ENCODE results near the gene EPHA4.

Gene EPHA4

GRCh38 chr2:221439761-221440479, 132.2 kb downstream of the EPHA4 start:
- Histone ChIP-seq H3K4me3 (IDR thresholded peaks at IDR 0.05; ENCODE audit: insufficient read depth, low read depth, low read length) (no peak overlapping the region), H3K27ac (no peak overlapping the region)

GRCh38 chr2:221437056-221437455, 135.0 kb downstream of the EPHA4 start:
- Histone ChIP-seq H2AFZ (ENCODE audit: low read depth) (no peak overlapping the region), H3K36me3 (ENCODE audit: insufficient read depth) (no peaks in the 10 kb centered on the region), H3K4me2 (no peak overlapping the region), H3K4me3 (IDR thresholded peaks at IDR 0.05; ENCODE audit: insufficient read depth, low read depth, low read length) (no peak overlapping the region), H4K20me1 (ENCODE audit: insufficient read depth) (no peaks in the 10 kb centered on the region), H3K27ac (no peak overlapping the region), H3K27me3 (ENCODE audit: insufficient read depth, low read depth) (no peaks in the 10 kb centered on the region), H3K9ac (no peak overlapping the region), H3K79me2 (ENCODE audit: insufficient read depth, low read depth) (no peaks in the 10 kb centered on the region), H3K4me1 (ENCODE audit: low read depth, poor library complexity, severe bottlenecking) (no peaks in the 10 kb centered on the region)
- no peak for TF ChIP-seq CTCF (conservative IDR thresholded peaks at IDR 0.05; ENCODE audit: low read depth, low read length)

More at GRCh38 chr2:221439761-221440479, 132.2 kb downstream of the EPHA4 start:
- Histone ChIP-seq H3K4me1 (ENCODE audit: low read depth, poor library complexity, severe bottlenecking) (no peaks in the 10 kb centered on the region), H3K4me2 (no peak overlapping the region), H4K20me1 (ENCODE audit: insufficient read depth) (no peaks in the 10 kb centered on the region), H2AFZ (ENCODE audit: low read depth) (no peak overlapping the region), H3K27me3 (ENCODE audit: insufficient read depth, low read depth) (no peaks in the 10 kb centered on the region), H3K36me3 (ENCODE audit: insufficient read depth) (no peaks in the 10 kb centered on the region), H3K79me2 (ENCODE audit: insufficient read depth, low read depth) (no peaks in the 10 kb centered on the region), H3K9ac (no peak overlapping the region)
- no peak for TF ChIP-seq CTCF (conservative IDR thresholded peaks at IDR 0.05; ENCODE audit: low read depth, low read length)

GRCh38 chr2:221435171-221435570, 136.9 kb downstream of the EPHA4 start:
- Histone ChIP-seq H3K4me2 (no peak overlapping the region), H4K20me1 (ENCODE audit: insufficient read depth) (no peaks in the 10 kb centered on the region), H3K27ac (no peak overlapping the region), H3K4me3 (IDR thresholded peaks at IDR 0.05; ENCODE audit: insufficient read depth, low read depth, low read length) (no peak overlapping the region), H3K27me3 (ENCODE audit: insufficient read depth, low read depth) (no peaks in the 10 kb centered on the region), H3K9ac (no peak overlapping the region), H3K79me2 (ENCODE audit: insufficient read depth, low read depth) (no peaks in the 10 kb centered on the region), H3K4me1 (ENCODE audit: low read depth, poor library complexity, severe bottlenecking) (no peaks in the 10 kb centered on the region), H2AFZ (ENCODE audit: low read depth) (no peak overlapping the region), H3K36me3 (ENCODE audit: insufficient read depth) (no peaks in the 10 kb centered on the region)
- TF ChIP-seq CTCF (conservative IDR thresholded peaks at IDR 0.05; ENCODE audit: low read depth, low read length) = no peak

- H3K36me3 ChIP-seq (ENCODE audit: insufficient read depth) = no peaks in the 10 kb centered on the region
- no peaks in the 10 kb centered on the region for H4K20me1 ChIP-seq (ENCODE audit: insufficient read depth)
- no peaks in the 10 kb centered on the region for H3K79me2 ChIP-seq (ENCODE audit: insufficient read depth, low read depth)
- H2AFZ ChIP-seq (ENCODE audit: low read depth) = no peak overlapping the region
- H3K27ac ChIP-seq = no peak overlapping the region
- H3K9ac ChIP-seq = no peak overlapping the region
- H3K4me2 ChIP-seq = no peak overlapping the region
- H3K4me3 ChIP-seq (IDR thresholded peaks at IDR 0.05; ENCODE audit: insufficient read depth, low read depth, low read length) = no peak overlapping the region
- H3K27me3 ChIP-seq (ENCODE audit: insufficient read depth, low read depth) = no peaks in the 10 kb centered on the region
- no peaks in the 10 kb centered on the region for H3K4me1 ChIP-seq (ENCODE audit: low read depth, poor library complexity, severe bottlenecking)
- no peak for TF ChIP-seq CTCF (conservative IDR thresholded peaks at IDR 0.05; ENCODE audit: low read depth, low read length)
These were observed 138.0 kb downstream of the EPHA4 start for GRCh38 chr2:221434142-221434541.

Data from KMS-11 (cell line).